Middle frontal gyrus (tissue), 1 donor: ENCODE data around the gene PTGFRN.

Experiments
- DNase-seq: peaks from one replicate; pipeline ENCODE4 v3.0.0-alpha.2; 2015; ENCODE audit warnings: low spot score; ENCODE audit errors: extremely low spot score

Gene PTGFRN

GRCh38 chr1:116942344-116942743 lies 32.6 kb downstream of the PTGFRN start:
- DNase-seq, result no peak

- no peak for DNase-seq
Observed at GRCh38 chr1:116943438-116943837, 33.7 kb downstream of the PTGFRN start.

- no peak for DNase-seq
Observed at GRCh38 chr1:116944613-116945012, 34.9 kb downstream of the PTGFRN start.

DNA sequence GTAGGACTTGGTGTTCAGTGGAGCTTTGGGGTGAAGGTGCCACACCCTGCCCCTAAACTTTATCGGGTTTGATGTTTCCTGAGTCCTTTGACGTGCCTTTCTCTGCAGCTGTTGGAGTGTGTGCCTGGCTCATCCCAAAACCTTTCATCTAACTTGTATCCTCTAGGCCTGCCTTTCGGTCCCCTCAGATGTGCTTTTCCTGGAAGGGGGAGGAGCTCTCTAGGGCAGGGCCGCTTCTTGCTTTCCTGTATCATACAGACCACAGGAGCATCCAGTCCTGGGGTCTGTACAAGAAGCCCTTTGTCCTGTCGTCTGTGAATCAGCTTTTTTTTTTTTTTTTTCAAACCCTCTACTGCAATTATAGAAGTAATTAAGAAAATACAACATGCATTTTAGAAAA lies 35.7 kb downstream of the PTGFRN start:
- DNase-seq, result no peak

GRCh38 chr1:116945996-116946395 lies 36.3 kb downstream of the PTGFRN start:
- no peak for DNase-seq

DNA sequence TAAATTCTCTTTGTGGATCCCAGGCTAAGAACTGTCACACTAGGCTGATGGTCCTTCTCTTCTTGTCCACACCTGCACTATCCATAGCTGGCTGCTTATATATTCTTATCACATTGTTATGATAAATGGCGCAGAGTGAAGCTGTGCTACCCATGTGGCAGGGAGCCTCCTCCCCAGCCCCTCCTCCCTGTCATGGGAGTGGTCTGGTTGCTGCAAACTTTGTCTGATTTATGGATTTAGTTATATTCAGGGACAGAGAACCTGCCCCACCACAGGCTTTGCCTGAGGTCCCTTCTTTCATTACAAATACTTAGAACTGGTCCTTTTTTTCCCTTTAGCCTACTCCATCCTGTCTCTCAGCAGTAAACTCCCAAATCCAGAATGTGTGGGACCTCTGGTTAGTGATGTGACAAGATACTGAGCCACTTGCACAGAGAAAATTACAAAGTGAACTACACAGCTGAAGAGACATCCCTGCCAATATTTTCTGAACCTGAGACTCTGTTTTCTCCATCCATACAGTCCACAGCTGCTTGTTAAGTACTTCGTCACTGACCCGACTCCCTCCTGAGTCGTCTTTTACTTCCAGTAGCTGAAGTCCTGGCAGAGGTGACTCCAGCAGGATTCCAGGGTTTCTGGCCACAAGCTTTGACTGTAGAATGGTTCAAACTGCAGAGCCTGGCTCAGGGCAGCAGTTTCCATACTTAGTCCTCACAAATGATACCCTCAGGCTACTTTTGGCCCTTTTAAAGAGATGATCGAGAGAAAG lies 37.6 kb downstream of the PTGFRN start:
- no peak for DNase-seq

DNA sequence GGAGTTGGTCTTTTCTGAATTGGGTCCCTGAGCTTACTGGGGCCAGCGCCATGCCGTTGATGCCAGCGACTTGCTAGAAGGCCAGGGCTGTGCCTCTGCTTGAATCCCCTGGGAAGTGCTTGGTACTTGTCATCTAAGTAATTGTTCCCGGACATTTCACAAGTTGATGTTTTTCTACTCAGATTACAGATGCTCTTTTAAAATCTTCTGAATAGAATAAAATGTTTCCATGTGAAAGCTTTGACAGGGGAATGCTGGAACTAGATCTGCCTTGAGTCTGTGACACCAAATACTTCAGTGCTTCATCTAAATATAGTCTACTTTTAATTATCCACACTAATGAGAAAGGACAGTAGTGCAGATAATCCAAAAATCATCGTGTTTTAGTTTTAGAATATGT lies 38.3 kb downstream of the PTGFRN start:
- no peak for DNase-seq

- no peak for DNase-seq
Observed at GRCh38 chr1:116948642-116949041, 38.9 kb downstream of the PTGFRN start.

GRCh38 chr1:116949213-116949985 lies 39.7 kb downstream of the PTGFRN start:
- DNase-seq, result no peak

- no peak for DNase-seq
Observed at GRCh38 chr1:116950517-116951199, 40.9 kb downstream of the PTGFRN start.

GRCh38 chr1:116951200-116951935 lies 41.7 kb downstream of the PTGFRN start:
- no peak for DNase-seq

GRCh38 chr1:116952738-116953275 lies 43.1 kb downstream of the PTGFRN start:
- DNase-seq, result no peak

DNA sequence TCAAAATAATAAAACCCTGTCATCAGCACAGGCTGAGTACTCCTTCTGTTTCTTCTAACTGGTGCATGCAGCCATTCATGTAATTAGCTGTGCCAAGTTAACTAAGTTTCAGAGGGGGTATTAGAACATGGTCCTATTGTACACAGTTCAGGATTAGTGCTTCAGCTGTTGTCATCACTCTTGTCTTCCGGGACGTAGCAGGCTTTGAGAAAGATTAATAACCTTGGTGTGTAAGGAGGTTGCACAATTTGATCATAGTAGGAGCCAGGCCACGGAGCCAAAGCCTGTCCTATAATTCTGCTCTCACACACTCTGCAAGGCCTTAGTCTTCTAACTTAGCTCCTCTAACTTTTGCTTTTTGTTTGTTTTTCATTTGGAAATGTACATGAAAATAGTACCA lies 44.7 kb downstream of the PTGFRN start:
- no peak for DNase-seq

- DNase-seq, result no peak
Observed at GRCh38 chr1:116956378-116956777, 46.7 kb downstream of the PTGFRN start.

DNA sequence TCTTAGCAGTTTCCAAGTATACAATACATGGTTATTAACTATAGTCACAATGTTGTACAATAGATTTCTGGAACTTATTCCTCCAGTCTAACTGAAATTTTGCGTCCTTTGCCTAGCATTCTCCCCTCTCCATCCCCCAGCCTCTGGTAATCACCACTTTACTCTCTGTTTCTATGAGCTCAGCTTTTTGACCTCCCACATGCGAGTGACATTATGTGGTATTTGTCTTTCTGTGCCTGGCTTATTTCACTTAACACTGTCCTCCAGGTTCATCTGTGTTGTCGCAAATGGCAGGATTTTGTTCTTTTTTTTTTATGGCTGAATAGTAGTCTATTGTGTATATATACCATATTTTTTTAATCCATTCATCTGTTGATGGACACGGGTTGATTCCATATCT lies 47.9 kb downstream of the PTGFRN start:
- DNase-seq, result no peak

DNA sequence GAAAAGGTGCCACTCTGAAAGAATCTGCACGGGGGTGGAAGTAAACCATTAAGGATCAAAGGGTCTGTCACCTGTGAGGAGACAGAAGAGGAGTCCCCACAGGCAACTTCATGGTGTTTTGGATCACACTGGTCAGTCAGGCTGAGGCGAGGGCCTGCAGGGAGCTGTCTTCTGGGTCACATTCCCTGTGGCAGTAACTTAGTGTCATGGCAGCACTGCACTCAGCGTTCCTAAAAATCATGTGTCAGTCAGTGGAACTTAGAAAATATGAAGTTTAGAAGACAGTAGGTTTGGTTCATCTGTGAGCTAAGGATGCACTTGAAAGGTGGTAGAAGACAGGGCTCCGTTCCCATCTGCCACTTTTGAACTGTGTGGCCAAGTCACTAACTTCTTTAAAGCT lies 48.4 kb downstream of the PTGFRN start:
- DNase-seq, result no peak

- DNase-seq, result no peak
Observed at GRCh38 chr1:116958977-116959376, 49.3 kb downstream of the PTGFRN start.

- no peak for DNase-seq
Observed at GRCh38 chr1:116961606-116962005, 51.9 kb downstream of the PTGFRN start.

DNA sequence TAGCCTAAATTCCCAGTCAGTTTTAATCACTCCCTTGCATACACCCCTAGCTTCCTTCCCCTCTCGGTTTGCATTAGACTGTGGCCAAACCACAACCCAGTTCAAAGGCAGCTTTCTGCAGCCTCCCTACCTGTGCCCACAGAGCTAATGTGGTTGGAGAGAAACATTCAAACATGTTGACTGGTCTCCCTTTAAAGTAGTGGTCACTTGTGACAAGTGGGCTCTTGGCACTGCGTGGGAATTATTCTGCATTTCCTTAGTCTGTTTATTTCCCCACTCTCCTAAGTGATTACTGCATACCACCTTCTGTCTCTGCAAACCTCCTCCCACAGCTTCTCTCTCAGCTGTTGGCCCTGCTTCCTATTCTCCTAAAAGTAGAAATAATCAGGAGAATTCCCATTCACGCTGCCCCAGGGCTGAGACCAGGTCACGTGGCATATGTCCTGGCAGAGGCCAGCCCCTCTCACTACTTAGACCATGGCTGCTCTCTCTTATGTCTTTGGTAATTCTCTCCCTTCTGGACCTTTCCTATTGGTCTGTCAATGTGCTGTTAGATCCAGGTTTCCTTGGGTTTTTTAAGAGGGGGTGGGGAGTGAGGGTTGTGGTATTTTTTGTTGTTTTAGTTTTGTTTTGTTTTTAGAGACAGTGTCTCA lies 53.4 kb downstream of the PTGFRN start:
- no peak for DNase-seq

- DNase-seq, result no peak
Observed at GRCh38 chr1:116966791-116967190, 57.1 kb downstream of the PTGFRN start.

GRCh38 chr1:116968724-116969123 lies 59.0 kb downstream of the PTGFRN start:
- DNase-seq, result no peak
